ENCODE measurements around the gene CFAP90.

Gene CFAP90

GRCh38 chr5:7886849-7887475, 36.0 kb upstream of the CFAP90 start:
- no peak for DNase-seq (ENCODE audit: extremely low spot score)
- TF ChIP-seq FOXM1 (IDR thresholded peaks at IDR 0.05; ENCODE audit: borderline replicate concordance): no peak
- no peak for TF ChIP-seq ELF4 (IDR thresholded peaks at IDR 0.05)
- no peak for TF ChIP-seq FOXA1 (IDR thresholded peaks at IDR 0.05)
- TF ChIP-seq TARDBP (IDR thresholded peaks at IDR 0.05): no peak
- no peak for TF ChIP-seq ZNF384 (IDR thresholded peaks at IDR 0.05)
- no peak for TF ChIP-seq NFRKB (IDR thresholded peaks at IDR 0.05)
- TF ChIP-seq CTBP1 (IDR thresholded peaks at IDR 0.05; ENCODE audit: borderline replicate concordance): no peak
- TF ChIP-seq PKNOX1 (IDR thresholded peaks at IDR 0.05): no peak
- no peak for TF ChIP-seq ARNT (IDR thresholded peaks at IDR 0.05)
- TF ChIP-seq SP1 (IDR thresholded peaks at IDR 0.05): no peak
- TF ChIP-seq SUZ12 (IDR thresholded peaks at IDR 0.05): no peak
- no peak for TF ChIP-seq HDGF (IDR thresholded peaks at IDR 0.05; ENCODE audit: borderline replicate concordance)
- no peak for TF ChIP-seq LEF1 (IDR thresholded peaks at IDR 0.05; ENCODE audit: borderline replicate concordance)
- no peak for TF ChIP-seq FOXK2 (IDR thresholded peaks at IDR 0.05)
- no peak for TF ChIP-seq L3MBTL2 (conservative IDR thresholded peaks at IDR 0.05)
- TF ChIP-seq BHLHE40 (IDR thresholded peaks at IDR 0.05; ENCODE audit: borderline replicate concordance): no peak
- ChIA-PET POLR2A (interaction anchor here (1.5 kb wide), 1 partner anchor 18 kb away, joined by 6 read pairs; the partner anchor contains the start of genes FASTKD3 and MTRR), CTCF (interaction anchor here (0.6 to 1.9 kb wide), 8 partner anchors 10 to 1323 kb away, joined by 3 to 8 read pairs (median 4); partner anchors contain the start of genes FASTKD3 and MTRR)

GRCh38 chr5:7884491-7885267, 33.7 kb upstream of the CFAP90 start:
- ChIA-PET CTCF (no interaction called here), POLR2A (no interaction called here)
- no peak for TF ChIP-seq NFRKB (IDR thresholded peaks at IDR 0.05)
- no peak for TF ChIP-seq TARDBP (IDR thresholded peaks at IDR 0.05)
- no peak for TF ChIP-seq L3MBTL2 (conservative IDR thresholded peaks at IDR 0.05)
- TF ChIP-seq BHLHE40 (IDR thresholded peaks at IDR 0.05; ENCODE audit: borderline replicate concordance): no peak
- no peak for TF ChIP-seq CTBP1 (IDR thresholded peaks at IDR 0.05; ENCODE audit: borderline replicate concordance)
- no peak for DNase-seq (ENCODE audit: extremely low spot score)

- TF ChIP-seq ARNT (IDR thresholded peaks at IDR 0.05) (no peak), ELF4 (IDR thresholded peaks at IDR 0.05) (no peak), FOXK2 (IDR thresholded peaks at IDR 0.05) (no peak), FOXM1 (IDR thresholded peaks at IDR 0.05; ENCODE audit: borderline replicate concordance) (no peak), FOXA1 (IDR thresholded peaks at IDR 0.05) (no peak), ZNF384 (IDR thresholded peaks at IDR 0.05) (no peak), CTBP1 (IDR thresholded peaks at IDR 0.05; ENCODE audit: borderline replicate concordance) (no peak), LEF1 (IDR thresholded peaks at IDR 0.05; ENCODE audit: borderline replicate concordance) (no peak), SUZ12 (IDR thresholded peaks at IDR 0.05) (no peak), SP1 (IDR thresholded peaks at IDR 0.05) (no peak), PKNOX1 (IDR thresholded peaks at IDR 0.05) (no peak), HDGF (IDR thresholded peaks at IDR 0.05; ENCODE audit: borderline replicate concordance) (no peak), NFRKB (IDR thresholded peaks at IDR 0.05) (no peak)
- CTCF ChIA-PET: interaction anchor here (1.0 kb wide), 1 partner anchor 14 kb away, joined by 3 read pairs; the partner anchor contains the start of genes FASTKD3 and MTRR
- DNase-seq (ENCODE audit: extremely low spot score): no peak
- POLR2A ChIA-PET: interaction anchor here (1.0 kb wide), 1 partner anchor 14 kb away, joined by 4 read pairs; the partner anchor contains the start of genes FASTKD3 and MTRR
Observed at GRCh38 chr5:7882926-7883325, 32.0 kb upstream of the CFAP90 start.

- DNase-seq (ENCODE audit: extremely low spot score): no peak
- TF ChIP-seq ELF4 (IDR thresholded peaks at IDR 0.05) (no peak), CTBP1 (IDR thresholded peaks at IDR 0.05; ENCODE audit: borderline replicate concordance) (no peak), FOXA1 (IDR thresholded peaks at IDR 0.05) (no peak), HDGF (IDR thresholded peaks at IDR 0.05; ENCODE audit: borderline replicate concordance) (no peak), FOXK2 (IDR thresholded peaks at IDR 0.05) (no peak), BHLHE40 (IDR thresholded peaks at IDR 0.05; ENCODE audit: borderline replicate concordance) (no peak), NFRKB (IDR thresholded peaks at IDR 0.05) (no peak), TARDBP (IDR thresholded peaks at IDR 0.05) (no peak)
- CTCF ChIA-PET: interaction anchor here (1.0 kb wide), 1 partner anchor 9 kb away, joined by 4 read pairs; no protein-coding TSS in a partner anchor
- POLR2A ChIA-PET: interaction anchor here (1.0 kb wide), 1 partner anchor 13 kb away, joined by 4 read pairs; the partner anchor contains the start of genes FASTKD3 and MTRR
Observed at GRCh38 chr5:7881816-7882215, 30.9 kb upstream of the CFAP90 start.

GRCh38 chr5:7881091-7881490, 30.2 kb upstream of the CFAP90 start:
- ChIA-PET POLR2A (interaction anchor here (1.2 kb wide), 1 partner anchor 12 kb away, joined by 5 read pairs; the partner anchor contains the start of genes FASTKD3 and MTRR), CTCF (interaction anchor here (0.6 to 1.0 kb wide), 3 partner anchors 9 to 30 kb away, joined by 3 to 4 read pairs (median 4); no protein-coding TSS in a partner anchor)
- peak; percentile 14 for DNase-seq (ENCODE audit: extremely low spot score)

More at GRCh38 chr5:7881091-7881490, 30.2 kb upstream of the CFAP90 start:
- no peak for TF ChIP-seq ZNF384 (IDR thresholded peaks at IDR 0.05)
- no peak for TF ChIP-seq ARNT (IDR thresholded peaks at IDR 0.05)
- TF ChIP-seq TARDBP (IDR thresholded peaks at IDR 0.05): no peak
- TF ChIP-seq PKNOX1 (IDR thresholded peaks at IDR 0.05): no peak
- no peak for TF ChIP-seq FOXM1 (IDR thresholded peaks at IDR 0.05; ENCODE audit: borderline replicate concordance)
- TF ChIP-seq CTBP1 (IDR thresholded peaks at IDR 0.05; ENCODE audit: borderline replicate concordance): no peak
- TF ChIP-seq L3MBTL2 (conservative IDR thresholded peaks at IDR 0.05): no peak
- TF ChIP-seq BHLHE40 (IDR thresholded peaks at IDR 0.05; ENCODE audit: borderline replicate concordance): no peak
- no peak for TF ChIP-seq SUZ12 (IDR thresholded peaks at IDR 0.05)
- no peak for TF ChIP-seq HDGF (IDR thresholded peaks at IDR 0.05; ENCODE audit: borderline replicate concordance)
- TF ChIP-seq FOXK2 (IDR thresholded peaks at IDR 0.05): no peak
- TF ChIP-seq LEF1 (IDR thresholded peaks at IDR 0.05; ENCODE audit: borderline replicate concordance): no peak
